ENCODE data around the gene SNAP47. TPM values are rescaled to one million over a fixed set of nuclear protein-coding genes. Genes with fewer than 3 reads are reported as not detected.
A peak's percentile ranks its signal among the peaks of the same experiment; 100 is the strongest.

Gene SNAP47
- total RNA-seq, 2 donors from 2014 or later, result 18.6 to 20.5 TPM

GRCh38 chr1:227745568-227746265, 10.5 kb downstream of the SNAP47 start:
- intact Hi-C loops (cut with DNase I, micrococcal nuclease), result no loop called here
- DNase-seq (no peak), ATAC-seq (no peak)

- DNase-seq, result no peak
- no peak for ATAC-seq
- intact Hi-C loops (cut with DNase I, micrococcal nuclease), result no loop called here
These were observed 11.4 kb downstream of the SNAP47 start for GRCh38 chr1:227746676-227747075.

GRCh38 chr1:227747382-227747781, 12.1 kb downstream of the SNAP47 start:
- DNase-seq, result no peak

GRCh38 chr1:227747948-227748495, 12.8 kb downstream of the SNAP47 start:
- intact Hi-C loops (cut with DNase I, micrococcal nuclease), result no loop called here
- DNase-seq, result no peak
- ATAC-seq, result no peak

More at GRCh38 chr1:227747382-227747781, 12.1 kb downstream of the SNAP47 start:
- intact Hi-C loops (cut with DNase I, micrococcal nuclease), result no loop called here
- ATAC-seq, result no peak

GRCh38 chr1:227748496-227749182, 13.4 kb downstream of the SNAP47 start:
- DNase-seq, result no peak
- intact Hi-C loops (cut with DNase I, micrococcal nuclease), result no loop called here
- no peak for ATAC-seq

- ATAC-seq, result no peak
- no peak for DNase-seq
- intact Hi-C loops (cut with DNase I, micrococcal nuclease), result no loop called here
These were observed 14.0 kb downstream of the SNAP47 start for GRCh38 chr1:227749225-227749624.

GRCh38 chr1:227749916-227750710, 14.9 kb downstream of the SNAP47 start:
- intact Hi-C loops (cut with DNase I, micrococcal nuclease), result loop anchor here in 1 of 2 donors (10.0 kb wide), 1 partner anchor 195 kb away; the partner anchor contains the start of gene WNT9A
- no peak for ATAC-seq
- DNase-seq, result no peak

- ATAC-seq, result peak; percentile 57
These were observed 18.9 kb downstream of the SNAP47 start for GRCh38 chr1:227753999-227754711.

GRCh38 chr1:227754958-227755357, 19.7 kb downstream of the SNAP47 start:
- intact Hi-C loops (cut with DNase I, micrococcal nuclease), result loop anchor here in 1 of 2 donors (10.0 kb wide), 1 partner anchor 190 kb away; the partner anchor contains the start of gene WNT9A
- ATAC-seq (peak; percentile 51), DNase-seq (no peak)

More at GRCh38 chr1:227753999-227754711, 18.9 kb downstream of the SNAP47 start:
- intact Hi-C loops (cut with DNase I, micrococcal nuclease), result loop anchor here in 1 of 2 donors (10.0 kb wide), 1 partner anchor 191 kb away; the partner anchor contains the start of gene WNT9A
- no peak for DNase-seq

- intact Hi-C loops (cut with DNase I, micrococcal nuclease), result loop anchor here in 1 of 2 donors (10.0 kb wide), 1 partner anchor 188 kb away; the partner anchor contains the start of gene WNT9A
- DNase-seq, result no peak
- no peak for ATAC-seq
These were observed 21.1 kb downstream of the SNAP47 start for GRCh38 chr1:227756172-227756959.

- ATAC-seq (no peak), DNase-seq (no peak)
- intact Hi-C loops (cut with DNase I, micrococcal nuclease), result loop anchor here in 1 of 2 donors (10.0 kb wide), 1 partner anchor 187 kb away; the partner anchor contains the start of gene WNT9A
These were observed 22.5 kb downstream of the SNAP47 start for GRCh38 chr1:227757781-227758180.

- intact Hi-C loops (cut with DNase I, micrococcal nuclease), result loop anchor here in 1 of 2 donors (10.0 kb wide), 1 partner anchor 186 kb away; the partner anchor contains the start of gene WNT9A
- ATAC-seq, result no peak
These were observed 23.1 kb downstream of the SNAP47 start for GRCh38 chr1:227758366-227758765.

GRCh38 chr1:227759341-227760300, 24.4 kb downstream of the SNAP47 start:
- DNase-seq (peak; percentile 24 to 55), ATAC-seq (no peak)
- intact Hi-C loops (cut with DNase I, micrococcal nuclease), result loop anchor here (5.0 to 10.0 kb wide), 2 partner anchors 185 to 188 kb away; partner anchors contain the start of gene WNT9A (in 2 of the 2)

More at GRCh38 chr1:227758366-227758765, 23.1 kb downstream of the SNAP47 start:
- no peak for DNase-seq

GRCh38 chr1:227760377-227760776, 25.1 kb downstream of the SNAP47 start:
- intact Hi-C loops (cut with DNase I, micrococcal nuclease), result loop anchor here in 1 of 2 donors (5.0 kb wide), 1 partner anchor 187 kb away; the partner anchor contains the start of gene WNT9A
- ATAC-seq (no peak), DNase-seq (no peak)

- intact Hi-C loops (cut with DNase I, micrococcal nuclease), result loop anchor here in 1 of 2 donors (5.0 kb wide), 1 partner anchor 186 kb away; the partner anchor contains the start of gene WNT9A
- DNase-seq (no peak), ATAC-seq (no peak)
These were observed 26.5 kb downstream of the SNAP47 start for GRCh38 chr1:227761621-227762230.

Data from left colon (tissue), 2 donors.